HTERT RPE-1 (cell line): ENCODE results near the gene PSD.

Experiments used
- in situ Hi-C: fragments of 300-500 bp; cut with MboI; formaldehyde crosslinking; loops from 4 replicates; pipeline ENCODE4 v1.14.3; 2020; ENCODE audit warnings: low sequenced_read_pairs

The PSD gene

DNA sequence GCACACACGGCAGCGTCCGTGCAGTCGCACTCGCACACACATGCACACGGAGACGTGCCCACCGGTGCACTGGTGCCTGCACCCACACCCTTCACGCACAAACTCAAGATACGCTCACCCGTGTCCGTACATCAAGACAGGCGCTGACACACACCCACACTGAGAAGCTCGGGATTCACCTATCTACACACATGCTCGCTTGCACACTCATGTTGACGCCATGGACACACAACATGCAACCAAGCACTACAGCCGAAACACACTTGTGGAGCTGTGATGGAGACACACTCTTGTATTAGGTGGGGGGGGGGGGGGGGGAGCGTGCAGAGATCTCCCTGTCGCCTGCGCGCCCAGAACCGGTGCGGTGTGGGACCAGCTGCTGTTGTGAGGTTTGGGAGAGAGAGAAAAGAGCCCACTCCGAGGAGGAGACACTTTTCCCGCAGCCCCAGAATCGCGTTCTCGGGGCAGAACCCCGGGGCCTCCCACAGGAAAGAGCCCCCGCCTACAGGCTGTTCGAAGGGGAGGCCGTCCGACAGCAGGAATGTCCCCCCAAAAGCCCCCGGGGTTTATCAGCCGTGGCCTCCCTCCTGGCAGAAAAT, 23.7 kb downstream of the PSD start:
- in situ Hi-C loops = no loop called here

DNA sequence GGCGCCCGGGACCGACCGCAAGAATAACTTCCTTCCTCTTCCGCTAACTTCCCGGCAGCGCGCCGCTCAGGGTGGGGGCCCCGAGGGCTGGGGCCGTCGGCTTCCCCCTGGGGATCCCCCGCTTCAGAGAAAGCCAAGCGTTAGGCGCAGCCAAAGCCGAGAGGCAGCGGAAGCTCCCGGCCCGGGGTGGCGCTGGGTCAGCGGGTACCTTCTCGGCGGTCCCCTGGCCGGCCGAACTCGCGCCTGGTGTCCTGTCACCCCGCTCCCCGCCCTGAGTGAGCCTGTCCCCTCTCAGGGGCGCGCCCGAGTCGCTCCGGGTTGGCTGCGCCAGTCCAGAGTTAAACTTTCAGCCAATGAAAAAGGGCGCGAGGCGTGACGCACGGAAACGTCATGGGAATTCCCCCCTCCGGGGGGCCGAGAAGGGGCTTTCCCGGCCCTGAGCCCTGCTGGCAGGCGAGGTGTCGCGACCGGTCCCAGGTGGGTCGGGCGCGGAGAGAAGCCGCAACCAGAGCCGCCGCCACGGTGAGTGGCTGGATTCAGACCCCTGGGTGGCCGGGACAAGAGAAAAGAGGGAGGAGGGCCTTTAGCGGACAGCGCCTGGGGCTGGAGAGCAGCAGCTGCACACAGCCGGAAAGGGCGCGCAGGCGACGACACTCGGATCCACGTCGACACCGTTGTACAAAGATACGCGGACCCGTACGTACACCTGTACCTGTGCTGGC, 24.3 kb downstream of the PSD start:
- in situ Hi-C loops = no loop called here

DNA sequence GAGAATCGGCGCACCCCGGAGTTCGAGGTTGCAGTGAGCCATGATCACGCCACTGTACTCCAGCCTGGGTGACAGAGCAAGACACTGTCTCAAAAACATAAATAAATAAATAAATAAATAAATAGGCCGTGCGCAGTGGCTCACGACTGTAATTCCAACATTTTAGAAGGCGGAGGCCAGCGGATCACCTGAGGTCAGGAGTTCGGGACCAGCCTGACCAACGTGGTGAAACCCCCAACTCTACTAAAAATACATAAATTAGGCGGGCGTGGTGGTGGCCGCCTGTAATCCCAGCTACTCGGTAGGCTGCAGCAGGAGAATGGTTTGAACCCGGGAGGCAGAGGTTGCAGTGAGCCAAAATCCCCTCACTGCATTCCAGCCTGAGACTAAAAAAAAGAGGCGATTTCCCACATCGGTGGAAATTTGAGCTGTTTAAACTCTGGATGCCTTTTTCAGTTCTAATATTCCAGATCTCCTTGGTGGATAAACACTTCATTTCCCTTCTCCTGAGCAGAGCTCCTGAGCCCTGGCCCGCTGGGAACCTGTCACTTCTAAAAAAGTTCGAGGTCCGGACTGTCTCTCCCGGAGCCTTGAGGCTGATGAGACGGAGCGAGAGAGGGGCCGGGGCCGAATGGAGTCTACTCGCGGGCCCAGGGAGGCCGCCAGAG, 25.0 kb downstream of the PSD start:
- in situ Hi-C loops = no loop called here

DNA sequence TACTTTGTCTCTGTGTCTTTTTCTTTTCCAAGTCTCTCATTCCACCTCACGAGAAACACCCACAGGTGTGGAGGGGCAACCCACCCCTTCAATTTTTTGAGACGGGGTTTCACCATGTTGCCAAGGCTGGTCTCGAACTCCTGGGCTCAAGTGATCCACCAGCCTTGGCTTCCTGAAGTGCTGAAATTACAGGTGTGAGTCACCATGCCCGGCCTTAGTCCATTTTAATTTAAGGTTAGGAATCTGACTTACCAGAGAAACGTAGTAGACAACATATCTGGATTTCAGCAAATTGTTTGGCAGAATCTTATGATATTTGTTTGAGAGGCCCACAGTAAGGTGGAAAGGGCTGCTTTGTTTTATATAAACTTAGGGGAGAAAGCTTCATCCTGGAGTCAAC, 26.3 kb downstream of the PSD start:
- in situ Hi-C loops = no loop called here

DNA sequence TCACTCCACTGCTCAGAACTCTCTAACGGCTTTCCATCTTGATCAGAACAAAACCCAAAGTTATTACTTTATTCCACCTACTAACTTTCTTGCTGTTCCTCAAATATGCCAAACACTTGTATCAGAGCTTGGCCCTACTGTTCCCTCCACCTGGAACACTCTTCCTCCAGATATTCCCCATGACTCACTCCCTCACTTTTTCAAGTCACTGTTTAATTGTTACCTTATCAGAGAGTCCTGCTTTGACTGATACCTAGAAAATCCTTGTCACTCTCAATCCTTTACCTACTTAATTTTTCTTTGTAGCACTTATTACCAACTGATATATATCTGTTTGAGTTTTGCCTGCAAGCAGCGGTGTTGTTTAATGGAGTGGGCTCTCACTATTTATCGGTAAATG, 28.7 kb downstream of the PSD start:
- in situ Hi-C loops = no loop called here

DNA sequence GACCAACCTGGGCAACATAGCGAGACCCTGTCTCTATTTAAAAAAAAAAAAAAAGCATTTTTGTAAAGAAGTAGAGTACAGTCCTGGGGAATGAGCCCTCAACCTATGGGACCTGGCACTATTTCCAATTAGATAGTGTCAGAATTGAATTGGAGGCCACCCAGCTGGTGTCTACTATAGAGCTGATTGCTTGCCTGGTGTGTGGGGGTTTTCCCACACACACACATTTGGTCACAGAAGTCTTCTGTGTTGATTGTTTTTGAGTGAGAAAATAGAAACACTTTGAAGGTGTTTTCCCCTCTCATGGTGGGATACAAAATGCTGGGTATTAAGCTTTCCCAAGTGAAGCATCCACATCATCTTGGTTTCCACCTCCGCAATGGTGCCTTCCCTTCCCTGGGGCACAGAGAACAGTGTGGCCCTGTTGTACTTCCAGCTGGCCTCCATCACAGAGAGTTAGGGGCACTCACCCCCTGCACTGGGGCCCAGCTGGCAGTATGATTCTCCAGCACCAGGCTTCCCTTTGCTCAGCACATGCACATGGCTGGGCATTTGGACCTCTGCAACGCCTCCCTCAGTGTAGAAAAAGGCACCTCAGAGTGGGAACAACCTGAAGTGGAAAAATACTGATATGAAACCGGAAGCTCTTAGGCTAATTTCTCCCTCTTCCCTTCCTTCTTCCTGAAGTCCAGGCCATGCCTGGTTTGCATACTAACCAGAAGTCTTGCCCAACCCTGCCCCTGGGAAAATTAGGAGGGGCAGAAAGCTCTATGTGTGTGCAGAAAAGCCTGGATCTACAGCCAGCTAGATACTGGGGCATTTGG, 33.8 kb downstream of the PSD start:
- in situ Hi-C loops = no loop called here

DNA sequence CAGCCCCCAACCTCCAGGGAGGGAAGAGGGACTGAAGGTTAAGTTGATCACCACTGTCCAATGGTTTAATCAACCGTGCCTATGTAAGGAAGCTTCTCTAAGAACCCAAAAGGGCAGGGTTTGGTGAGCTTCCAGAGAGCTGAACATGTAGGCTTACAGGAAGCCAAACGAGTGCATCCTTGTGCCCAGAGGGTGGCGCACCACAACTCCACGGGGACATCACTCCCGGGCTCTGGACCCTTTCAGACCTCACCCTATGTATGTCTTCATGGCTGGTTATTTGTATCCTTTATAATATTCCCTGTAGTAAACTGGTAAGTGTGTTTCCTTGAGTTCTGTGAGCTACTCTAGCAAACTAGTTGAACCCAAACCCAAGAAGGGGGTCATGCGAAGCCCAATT, 34.5 kb downstream of the PSD start:
- in situ Hi-C loops = no loop called here

DNA sequence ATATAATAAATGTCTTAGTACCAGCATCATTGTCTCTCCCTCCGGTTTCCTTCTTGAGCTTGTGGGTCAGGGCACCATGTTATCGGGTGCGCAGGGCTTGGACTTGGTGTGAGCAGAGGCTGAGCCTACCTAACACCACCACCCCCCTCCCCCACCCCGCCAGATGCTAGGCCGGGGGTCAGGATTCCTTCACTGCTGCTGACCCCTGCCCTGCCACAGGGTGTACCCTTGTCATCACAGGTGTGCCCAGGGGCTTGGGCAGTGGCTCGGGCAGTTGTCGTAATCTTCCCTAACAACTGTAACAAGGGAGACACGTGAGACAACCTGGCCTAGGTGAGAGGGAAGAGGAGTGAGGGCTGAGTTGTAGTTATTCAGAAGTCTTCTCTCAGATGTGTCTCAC, 35.7 kb downstream of the PSD start:
- in situ Hi-C loops = no loop called here

DNA sequence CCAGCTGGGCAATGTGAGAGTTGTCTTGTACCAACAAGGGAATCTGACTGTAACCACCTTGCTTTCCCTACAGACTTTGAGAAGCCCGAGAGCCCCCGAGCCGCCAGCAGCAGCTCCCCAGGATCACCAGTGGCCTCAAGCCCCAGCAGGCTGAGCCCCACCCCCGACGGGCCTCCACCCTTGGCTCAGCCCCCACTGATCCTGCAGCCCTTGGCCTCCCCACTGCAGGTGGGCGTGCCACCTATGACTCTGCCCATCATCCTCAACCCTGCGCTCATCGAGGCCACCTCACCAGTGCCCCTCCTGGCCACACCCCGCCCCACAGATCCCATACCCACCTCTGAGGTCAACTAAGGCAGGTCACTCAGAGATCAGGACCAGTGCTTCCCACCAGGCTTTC, 36.6 kb downstream of the PSD start:
- in situ Hi-C loops = no loop called here

DNA sequence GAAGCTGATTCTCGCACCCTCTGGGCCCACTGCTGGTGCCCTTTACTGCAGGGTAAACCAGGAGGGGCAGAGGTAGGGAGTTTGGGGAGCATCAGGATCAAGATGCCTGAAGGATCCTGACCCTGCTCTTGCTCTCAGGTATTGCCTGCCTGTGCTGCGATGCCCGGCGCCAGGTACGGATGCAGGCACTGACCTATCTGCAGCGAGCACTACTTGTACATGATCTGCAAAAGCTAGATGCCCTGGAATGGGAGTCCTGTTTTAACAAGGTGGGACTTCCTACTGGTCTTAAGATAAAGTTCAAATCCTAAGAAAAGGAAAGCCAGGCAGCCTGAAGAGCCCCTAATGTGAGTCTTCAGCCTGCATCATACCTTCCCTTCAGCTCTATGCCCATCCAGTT, 39.2 kb downstream of the PSD start:
- in situ Hi-C loops = no loop called here

DNA sequence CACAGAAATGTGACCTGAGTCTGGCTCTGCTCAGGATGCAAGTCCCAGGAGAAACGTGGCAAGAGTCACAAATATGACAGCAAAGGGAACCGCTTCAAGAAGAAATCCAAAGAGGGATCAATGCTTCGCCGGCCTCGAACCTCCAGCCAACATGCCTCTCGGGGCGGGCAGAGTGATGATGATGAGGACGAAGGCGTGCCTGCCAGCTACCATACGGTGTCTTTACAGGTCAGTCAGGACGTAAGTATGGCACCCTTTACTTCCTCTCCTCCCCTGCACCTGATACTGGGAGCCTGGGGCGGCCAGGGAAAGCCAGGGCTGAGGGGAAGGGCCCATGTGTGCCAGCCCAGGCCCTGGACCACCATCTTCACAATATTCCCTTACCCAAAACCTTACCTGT, 41.7 kb downstream of the PSD start:
- in situ Hi-C loops = no loop called here

DNA sequence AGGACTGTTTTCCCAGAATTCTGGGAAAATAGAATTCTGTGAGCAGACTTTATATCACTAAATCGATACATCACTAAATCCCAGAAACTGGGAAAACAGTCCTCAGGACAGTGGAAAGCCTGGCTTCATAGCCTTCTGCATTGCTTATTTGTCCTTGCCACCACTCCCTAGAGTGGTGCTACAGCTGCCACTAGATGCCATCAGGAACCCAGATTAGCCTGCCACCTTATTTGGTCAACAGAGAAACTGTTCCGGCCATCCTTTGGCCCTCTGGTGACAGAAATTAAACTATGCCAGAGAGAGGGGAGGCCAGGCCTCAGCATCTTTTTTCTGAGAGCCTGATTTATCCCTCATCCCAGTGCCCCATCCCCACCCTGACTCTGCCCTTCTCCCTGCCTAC, 42.7 kb downstream of the PSD start:
- in situ Hi-C loops = no loop called here

DNA sequence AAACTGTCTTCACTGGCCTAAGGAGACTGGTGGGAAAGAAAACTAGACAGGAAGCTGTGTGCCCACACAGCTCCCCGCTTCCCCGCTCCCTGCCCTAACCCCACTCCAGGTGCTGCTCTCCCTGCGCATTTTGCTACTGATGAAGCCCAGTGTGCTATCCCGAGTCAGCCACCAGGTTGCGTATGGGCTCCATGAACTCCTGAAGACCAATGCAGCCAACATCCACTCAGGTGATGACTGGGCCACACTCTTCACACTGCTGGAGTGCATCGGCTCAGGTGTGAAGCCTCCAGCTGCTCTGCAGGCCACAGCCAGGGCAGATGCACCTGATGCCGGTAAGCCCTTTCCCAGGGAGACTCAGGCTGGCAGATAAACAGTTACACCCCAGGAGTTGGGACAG, 43.3 kb downstream of the PSD start:
- in situ Hi-C loops = no loop called here

DNA sequence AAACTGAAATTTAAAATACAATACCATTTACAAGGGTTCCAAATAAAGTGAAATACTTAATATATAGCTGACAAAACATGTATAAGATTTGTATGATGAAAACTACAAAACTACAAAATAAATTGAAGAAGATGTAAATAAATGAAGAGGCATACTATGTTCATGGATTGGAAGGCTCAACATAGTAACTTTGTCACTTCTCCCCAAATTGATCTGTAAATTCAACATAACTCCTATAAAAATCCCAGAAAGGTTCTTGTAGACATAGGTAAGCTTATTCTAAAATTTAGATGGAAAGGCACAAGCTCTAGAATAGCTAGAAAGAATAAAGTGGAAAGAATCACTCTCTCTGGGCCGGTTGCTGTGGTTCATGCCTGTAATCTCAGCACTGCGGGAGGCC, 47.3 kb downstream of the PSD start:
- in situ Hi-C loops = loop anchor here (25.0 kb wide), 1 partner anchor 134 kb away; the partner anchor contains the start of genes ELOVL3, GBF1 and PITX3

DNA sequence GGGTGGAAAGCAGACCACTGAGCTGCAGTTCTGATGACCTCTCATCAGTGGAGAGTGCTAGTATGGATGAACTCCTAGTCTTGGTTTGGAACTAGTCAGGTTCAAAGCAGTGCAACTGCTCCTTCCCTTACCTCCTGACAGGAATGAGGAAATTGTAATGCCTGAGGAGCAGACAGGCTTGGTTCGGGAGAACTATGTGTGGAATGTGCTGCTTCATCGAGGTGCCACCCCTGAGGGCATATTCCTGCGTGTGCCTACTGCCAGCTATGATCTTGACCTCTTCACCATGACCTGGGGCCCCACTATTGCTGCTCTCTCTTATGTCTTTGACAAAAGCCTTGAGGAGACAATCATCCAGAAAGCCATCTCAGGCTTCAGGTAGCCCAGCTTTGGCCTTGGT, 50.5 kb downstream of the PSD start:
- in situ Hi-C loops = loop anchor here (25.0 kb wide), 1 partner anchor 131 kb away; the partner anchor contains the start of genes ELOVL3, GBF1 and PITX3

DNA sequence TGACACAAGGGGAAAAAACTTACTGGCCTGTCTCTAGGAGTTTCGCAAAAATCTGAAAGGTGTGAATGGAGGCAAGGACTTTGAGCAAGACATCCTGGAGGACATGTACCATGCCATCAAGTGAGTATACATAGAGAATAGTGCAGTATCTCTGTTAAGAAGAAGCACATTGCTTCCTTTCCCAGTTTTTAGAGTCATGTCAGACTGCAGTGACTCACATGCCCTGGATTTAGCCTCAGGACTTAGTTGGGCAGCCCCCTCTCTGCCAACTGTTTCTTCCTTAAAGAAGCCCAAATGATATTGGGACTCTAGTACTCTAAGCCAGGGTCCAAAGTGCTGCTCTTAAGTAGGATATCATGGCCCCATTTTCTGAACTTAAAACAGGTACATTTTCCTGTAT, 51.1 kb downstream of the PSD start:
- in situ Hi-C loops = loop anchor here (25.0 kb wide), 1 partner anchor 130 kb away; the partner anchor contains the start of genes ELOVL3, GBF1 and PITX3

DNA sequence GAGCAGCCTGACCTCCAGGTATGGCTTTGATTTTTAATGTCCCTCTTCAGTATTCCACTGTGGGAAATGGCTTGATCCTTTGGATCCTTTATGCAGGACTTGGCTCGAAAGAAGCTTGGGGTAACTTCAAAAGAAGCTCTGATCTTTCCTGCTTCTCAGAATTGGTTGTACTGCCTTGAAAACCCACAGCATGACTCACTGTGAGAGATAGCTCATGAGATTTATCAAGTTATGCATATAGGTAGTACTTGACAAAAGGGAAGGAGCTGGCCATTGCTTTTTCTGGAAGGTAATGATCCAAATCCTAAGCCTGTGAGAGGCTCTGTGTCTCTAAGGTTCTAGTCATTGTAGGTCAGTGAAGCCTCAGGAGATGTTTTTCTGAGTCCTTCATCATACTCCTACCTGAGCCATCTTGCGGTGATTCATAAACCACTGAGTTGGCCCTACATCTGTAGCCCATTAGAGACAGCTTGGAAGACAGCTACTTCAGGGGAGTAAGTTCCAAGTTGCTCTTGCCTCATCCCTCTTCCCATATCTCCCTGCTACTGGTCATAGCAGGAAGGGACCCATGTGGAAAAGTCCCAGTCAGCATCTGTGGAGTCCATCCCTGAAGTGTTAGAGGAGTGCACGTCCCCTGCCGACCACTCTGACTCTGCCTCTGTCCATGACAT, 59.7 kb downstream of the PSD start:
- in situ Hi-C loops = loop anchor here (25.0 kb wide), 1 partner anchor 122 kb away; the partner anchor contains the start of genes ELOVL3, GBF1 and PITX3

DNA sequence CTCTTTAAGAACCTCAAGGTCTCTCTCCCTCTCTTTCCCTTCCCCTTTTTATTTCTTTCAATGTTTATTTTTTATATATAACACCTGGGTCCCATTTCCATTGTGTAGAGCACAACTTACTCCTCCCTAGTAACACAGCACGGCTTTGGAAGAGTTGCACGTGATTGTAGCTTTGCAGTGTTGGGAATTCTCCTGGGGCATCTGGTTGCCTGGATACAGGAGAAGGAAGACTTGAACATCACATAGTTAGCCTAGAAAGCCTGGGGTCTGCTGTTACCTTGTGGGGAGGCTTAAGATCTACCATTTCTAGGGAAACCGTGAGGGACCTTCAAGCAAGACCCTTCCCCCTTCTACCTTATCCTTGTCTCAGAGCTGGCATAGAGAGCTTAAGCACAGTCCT, 64.1 kb downstream of the PSD start:
- in situ Hi-C loops = loop anchor here (25.0 kb wide), 1 partner anchor 117 kb away; the partner anchor contains the start of genes ELOVL3, GBF1 and PITX3
